Measurements from ENCODE around the gene ERMARD. TPM values are rescaled to one million over a fixed set of nuclear protein-coding genes. Genes with fewer than 3 reads are reported as not detected.

ERMARD gene
- total RNA-seq, 3 donors from 2014 or later, result 16.6 to 25.2 (median 23.1) TPM

DNA sequence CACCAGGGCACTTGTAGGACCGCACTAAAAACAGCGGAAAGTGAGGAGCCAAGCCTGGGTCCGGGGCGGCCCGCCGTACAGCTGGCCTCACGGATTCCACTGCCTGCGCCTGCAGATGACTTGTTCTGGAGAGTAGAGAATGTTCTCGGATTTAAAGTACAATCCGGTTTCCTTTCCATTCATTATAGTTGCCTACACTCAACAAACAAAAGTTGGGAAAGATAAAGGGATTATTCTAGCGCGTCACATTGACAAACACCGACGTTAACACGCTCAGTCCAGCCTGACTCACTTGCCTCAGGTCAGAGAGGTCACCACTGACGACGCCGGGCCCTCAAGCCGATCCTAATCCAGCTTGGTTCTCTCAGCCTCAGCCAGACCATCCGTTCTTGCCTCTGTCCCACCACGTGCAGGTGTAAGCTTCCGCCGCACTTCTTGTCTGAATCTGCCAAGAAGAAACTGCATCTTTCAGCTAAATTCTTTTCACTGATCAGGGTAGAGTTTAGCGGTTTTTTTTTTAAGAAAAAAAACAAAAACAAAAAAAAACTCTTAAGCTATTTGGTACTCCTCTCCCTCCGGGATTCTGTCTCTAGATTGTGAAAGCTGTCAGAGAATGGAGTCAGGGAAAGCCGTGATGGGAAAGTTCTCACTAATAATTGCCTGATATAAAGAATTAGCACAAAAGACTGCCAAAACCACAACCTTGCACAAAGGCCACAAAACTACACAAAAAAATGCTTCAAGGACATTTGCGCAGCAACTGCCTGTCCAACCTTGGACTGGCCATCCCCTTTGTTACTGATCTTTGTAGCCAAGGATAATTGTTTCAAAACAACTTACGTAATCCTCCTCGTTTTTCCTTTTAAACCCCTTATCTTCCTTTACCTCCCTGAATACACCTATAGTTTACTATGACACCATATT lies 26.0 kb upstream of the ERMARD start:
- intact Hi-C loops (cut with DNase I, micrococcal nuclease), result no loop called here
- no peaks in the 10 kb centered on the region for H3K36me3 ChIP-seq (ENCODE audit: low read depth)
- peak; percentile 54 for ATAC-seq
- TF ChIP-seq, protein P1, sequence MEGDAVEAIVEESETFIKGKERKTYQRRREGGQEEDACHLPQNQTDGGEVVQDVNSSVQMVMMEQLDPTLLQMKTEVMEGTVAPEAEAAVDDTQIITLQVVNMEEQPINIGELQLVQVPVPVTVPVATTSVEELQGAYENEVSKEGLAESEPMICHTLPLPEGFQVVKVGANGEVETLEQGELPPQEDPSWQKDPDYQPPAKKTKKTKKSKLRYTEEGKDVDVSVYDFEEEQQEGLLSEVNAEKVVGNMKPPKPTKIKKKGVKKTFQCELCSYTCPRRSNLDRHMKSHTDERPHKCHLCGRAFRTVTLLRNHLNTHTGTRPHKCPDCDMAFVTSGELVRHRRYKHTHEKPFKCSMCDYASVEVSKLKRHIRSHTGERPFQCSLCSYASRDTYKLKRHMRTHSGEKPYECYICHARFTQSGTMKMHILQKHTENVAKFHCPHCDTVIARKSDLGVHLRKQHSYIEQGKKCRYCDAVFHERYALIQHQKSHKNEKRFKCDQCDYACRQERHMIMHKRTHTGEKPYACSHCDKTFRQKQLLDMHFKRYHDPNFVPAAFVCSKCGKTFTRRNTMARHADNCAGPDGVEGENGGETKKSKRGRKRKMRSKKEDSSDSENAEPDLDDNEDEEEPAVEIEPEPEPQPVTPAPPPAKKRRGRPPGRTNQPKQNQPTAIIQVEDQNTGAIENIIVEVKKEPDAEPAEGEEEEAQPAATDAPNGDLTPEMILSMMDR (IDR thresholded peaks at IDR 0.05), result no peak
- peak; percentile 52 to 72 (median 59) for DNase-seq
- H3K4me1 ChIP-seq (ENCODE audit: low read depth), result peaks cover 8% of the 10 kb centered on the region
- H3K9me3 ChIP-seq, result no peaks in the 10 kb centered on the region
- peak overlapping the region; percentile 60 for H3K4me3 ChIP-seq

DNA sequence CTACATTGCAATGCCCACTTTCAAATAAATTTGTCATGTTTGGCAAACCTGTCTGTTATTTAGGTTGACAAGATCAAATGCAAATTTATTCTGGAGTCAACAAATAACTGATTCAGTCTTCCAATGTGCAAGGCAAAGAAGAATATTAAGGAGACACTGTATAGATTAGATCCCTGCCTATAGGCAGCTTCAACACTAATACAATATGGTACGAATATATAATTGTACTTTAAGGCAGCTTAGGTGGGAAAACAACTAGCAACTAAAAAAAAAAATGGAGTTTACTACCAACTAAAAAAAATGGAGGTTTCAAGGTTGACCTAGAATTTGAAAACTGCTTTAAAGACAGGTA lies 25.4 kb upstream of the ERMARD start:
- Histone ChIP-seq H3K4me1 (ENCODE audit: low read depth) (peaks cover 8% of the 10 kb centered on the region), H3K4me3 (no peak overlapping the region), H3K36me3 (ENCODE audit: low read depth) (no peaks in the 10 kb centered on the region), H3K9me3 (no peaks in the 10 kb centered on the region)
- ATAC-seq (no peak), DNase-seq (no peak)
- intact Hi-C loops (cut with DNase I, micrococcal nuclease), result no loop called here
- TF ChIP-seq, protein P1 (IDR thresholded peaks at IDR 0.05), result no peak

DNA sequence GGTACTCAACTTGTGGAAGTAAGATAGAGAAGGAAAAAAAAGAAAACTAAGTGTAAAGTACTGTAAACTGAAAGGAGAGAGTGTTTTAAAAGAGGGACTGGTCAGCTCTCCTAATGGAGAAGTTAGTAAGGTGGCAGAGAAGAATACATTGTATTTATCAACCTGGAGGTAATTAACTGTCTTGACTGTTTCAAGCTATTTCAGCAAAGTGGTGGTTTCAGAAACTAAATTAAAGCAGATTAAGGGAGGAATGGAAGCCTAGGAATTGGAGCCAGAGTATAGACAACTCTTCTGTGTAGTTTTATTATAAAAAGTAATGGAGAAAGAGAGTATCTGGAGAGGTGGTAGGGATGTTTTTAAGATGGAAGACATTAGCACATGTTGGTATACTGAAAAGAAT lies 24.5 kb upstream of the ERMARD start:
- Histone ChIP-seq H3K4me3 (no peak overlapping the region), H3K36me3 (ENCODE audit: low read depth) (no peaks in the 10 kb centered on the region), H3K9me3 (no peaks in the 10 kb centered on the region), H3K4me1 (ENCODE audit: low read depth) (peaks cover 7% of the 10 kb centered on the region)
- intact Hi-C loops (cut with DNase I, micrococcal nuclease), result no loop called here
- DNase-seq, result no peak
- ATAC-seq, result no peak
- TF ChIP-seq, protein P1 (IDR thresholded peaks at IDR 0.05), result no peak

DNA sequence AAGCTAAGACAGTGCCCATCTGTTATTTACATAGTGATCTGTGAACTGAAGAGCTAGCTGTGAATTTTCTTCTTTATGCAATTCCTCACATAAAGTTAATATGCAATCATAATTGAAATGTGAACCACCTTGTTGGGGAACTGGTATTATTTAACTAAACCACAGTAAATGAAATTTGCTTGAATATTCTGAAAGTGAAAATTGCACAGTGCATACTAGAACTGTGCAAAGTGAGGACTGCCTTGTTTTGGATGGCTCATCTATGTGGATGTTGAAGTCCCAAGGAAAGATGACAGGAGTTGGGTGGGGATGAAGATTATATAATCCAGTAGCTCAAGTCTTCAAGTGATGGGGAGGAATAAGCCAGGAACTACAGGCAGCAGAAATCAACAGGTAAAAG lies 21.5 kb upstream of the ERMARD start:
- Histone ChIP-seq H3K36me3 (ENCODE audit: low read depth) (no peaks in the 10 kb centered on the region), H3K4me3 (no peak overlapping the region), H3K9me3 (no peaks in the 10 kb centered on the region), H3K4me1 (ENCODE audit: low read depth) (no peaks in the 10 kb centered on the region)
- TF ChIP-seq, protein P1 (IDR thresholded peaks at IDR 0.05), result no peak
- intact Hi-C loops (cut with DNase I, micrococcal nuclease), result no loop called here
- DNase-seq (no peak), ATAC-seq (no peak)

DNA sequence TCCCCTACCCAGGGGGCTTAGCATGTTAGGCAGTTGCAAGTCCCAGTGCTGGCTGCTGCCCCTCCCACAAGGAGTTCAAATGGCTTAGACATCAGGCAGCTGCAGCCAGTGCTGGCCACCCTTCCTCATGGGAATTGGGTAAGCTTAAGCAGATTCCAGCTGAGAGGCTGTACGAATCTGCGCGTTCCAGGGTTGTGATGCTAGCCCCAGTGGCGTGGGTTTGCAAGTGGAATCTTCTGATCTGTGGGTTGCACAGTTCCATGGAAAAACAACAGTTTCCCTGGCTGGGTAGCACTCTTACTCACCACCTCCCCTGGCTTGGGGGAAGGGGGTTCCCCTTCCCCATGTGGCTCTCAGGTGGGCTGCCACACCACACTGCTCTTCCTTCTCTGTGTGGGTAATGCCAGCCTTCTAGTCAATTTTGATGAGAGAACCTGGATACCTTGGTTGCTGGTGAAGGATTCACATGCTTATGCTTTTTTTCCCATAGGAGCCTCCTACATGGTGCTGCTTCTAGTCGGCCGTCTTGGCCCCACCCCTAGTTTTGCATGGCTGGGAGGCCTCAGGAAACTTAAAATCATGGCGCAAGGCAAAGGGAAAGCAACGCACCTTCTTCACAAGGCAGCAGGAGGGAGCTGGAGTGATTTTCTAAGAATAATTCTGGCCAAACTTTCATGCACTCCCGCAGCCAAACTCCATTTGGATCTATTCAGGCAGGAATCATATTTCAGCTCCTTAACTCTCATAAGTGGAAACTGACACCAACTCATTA lies 13.0 kb upstream of the ERMARD start:
- Histone ChIP-seq H3K4me1 (ENCODE audit: low read depth) (no peaks in the 10 kb centered on the region), H3K36me3 (ENCODE audit: low read depth) (no peaks in the 10 kb centered on the region), H3K4me3 (no peak overlapping the region), H3K9me3 (no peaks in the 10 kb centered on the region)
- TF ChIP-seq, protein P1 (IDR thresholded peaks at IDR 0.05), result no peak
- intact Hi-C loops (cut with DNase I, micrococcal nuclease), result no loop called here
- ATAC-seq, result no peak
- no peak for DNase-seq
